ENCODE measurements around the gene SEC24A.
"Not testable (repeated sequence)": the region's sequence is repeated elsewhere in the genome, so short reads cannot be mapped to it uniquely, and the experiment has no call there.

SEC24A gene

GRCh38 chr5:134758504-134759341 lies 110.1 kb downstream of the SEC24A start, which contains the start of gene DDX46:
TSS of gene DDX46 (plus strand) at chr5:134758779. CDS start at chr5:134758939, 160 bp downstream.
- peak; percentile 91 to 94 for DNase-seq

- not testable (repeated sequence) for DNase-seq
These were observed 119.1 kb downstream of the SEC24A start for GRCh38 chr5:134767528-134768291.

DNA sequence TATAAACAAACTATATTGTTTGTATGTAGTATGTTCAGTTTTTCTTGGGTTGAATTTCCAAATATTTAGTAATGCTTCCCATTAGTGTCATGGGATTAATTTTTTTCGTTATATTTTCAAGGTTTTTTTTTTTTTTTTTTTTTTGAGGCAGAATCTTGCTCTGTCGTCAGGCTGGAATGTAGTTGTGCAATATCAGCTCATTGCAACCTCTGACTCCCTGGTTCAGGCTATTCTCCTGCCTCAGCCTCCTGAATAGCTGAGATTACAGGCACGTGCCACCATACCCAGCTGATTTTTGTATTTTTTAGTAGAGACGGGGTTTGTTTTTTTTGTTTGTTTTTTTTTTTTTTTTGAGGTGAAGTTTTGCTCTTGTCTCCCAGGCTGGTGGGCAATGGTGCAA lies 120.6 kb downstream of the SEC24A start:
- DNase-seq: no peak

DNA sequence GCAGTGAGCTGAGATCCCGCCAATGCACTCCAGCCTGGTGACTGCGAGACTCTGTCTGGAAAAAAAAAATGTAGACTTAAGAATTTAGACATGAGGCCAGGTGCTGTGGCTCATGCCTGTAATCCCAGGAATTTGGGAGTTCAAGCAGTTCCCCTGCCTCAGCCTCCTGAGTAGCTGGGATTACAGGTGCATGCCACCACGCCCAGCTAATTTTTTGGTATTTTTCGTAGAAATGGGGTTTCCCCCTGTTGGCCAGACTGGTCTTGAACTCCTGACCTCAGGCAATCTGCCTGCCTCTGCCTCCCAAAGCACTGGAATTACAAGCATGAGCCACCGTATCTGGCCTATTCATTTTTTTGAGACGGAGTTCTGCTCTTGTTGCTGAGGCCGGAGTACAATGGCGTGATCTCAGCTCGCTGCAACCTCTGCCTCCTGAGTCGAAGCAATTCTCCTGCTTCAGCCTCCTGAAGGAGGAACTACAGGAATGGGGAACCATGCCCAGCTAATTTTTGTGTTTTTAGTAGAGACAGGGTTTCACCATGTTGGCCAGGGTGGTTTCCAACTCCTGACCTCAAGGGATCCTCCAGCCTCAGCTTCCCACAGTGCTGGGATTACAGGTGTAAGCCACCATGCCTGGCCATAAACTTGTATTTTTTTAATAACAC lies 124.0 kb downstream of the SEC24A start:
- no peak for DNase-seq

GRCh38 chr5:134777366-134777765 lies 128.8 kb downstream of the SEC24A start:
- no peak for DNase-seq
